Medulla oblongata (tissue), 1 donor: ENCODE data around the gene TCEAL8.
"Not testable (repeated sequence)": the region's sequence is repeated elsewhere in the genome, so short reads cannot be mapped to it uniquely, and the experiment has no call there.

ENCODE experiments used
- DNase-seq: peaks from one replicate; pipeline ENCODE4 v3.0.0-alpha.2; 2015; ENCODE audit errors: extremely low spot score

TCEAL8 gene, protein sequence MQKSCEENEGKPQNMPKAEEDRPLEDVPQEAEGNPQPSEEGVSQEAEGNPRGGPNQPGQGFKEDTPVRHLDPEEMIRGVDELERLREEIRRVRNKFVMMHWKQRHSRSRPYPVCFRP

DNA sequence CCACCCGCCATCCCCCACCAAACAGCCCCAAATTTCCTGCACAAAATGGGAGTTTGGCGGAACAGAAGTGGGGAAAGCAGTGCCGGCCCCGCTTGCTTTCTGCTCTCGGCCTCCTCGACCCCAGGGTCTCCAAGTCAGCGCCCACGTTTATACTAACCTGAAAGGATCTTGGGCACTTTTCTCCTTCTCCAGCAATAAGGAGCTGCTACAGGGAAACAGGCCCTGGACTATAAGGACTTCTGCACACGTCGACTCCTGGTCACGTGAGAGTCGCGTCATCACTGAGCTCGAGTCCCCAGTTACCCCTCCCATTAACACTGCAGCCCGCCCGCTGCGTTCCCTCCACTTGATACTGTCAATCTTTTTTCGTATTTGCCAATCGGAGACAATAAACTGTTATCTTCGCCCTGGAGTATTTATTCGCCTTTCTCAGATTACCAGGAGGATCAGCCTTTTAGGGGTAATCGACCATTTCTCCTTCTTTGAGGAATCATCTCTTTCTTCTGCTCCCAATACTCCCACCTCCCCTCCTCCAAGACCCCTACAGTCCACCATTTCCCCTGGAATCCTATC is at the start of gene TCEAL8:
TSS of gene TCEAL8 (minus strand) at position 235 of the 573 bp plus-strand sequence. CDS start 1,176 bp downstream, outside the sequence.
- DNase-seq: peak; percentile 96

DNA sequence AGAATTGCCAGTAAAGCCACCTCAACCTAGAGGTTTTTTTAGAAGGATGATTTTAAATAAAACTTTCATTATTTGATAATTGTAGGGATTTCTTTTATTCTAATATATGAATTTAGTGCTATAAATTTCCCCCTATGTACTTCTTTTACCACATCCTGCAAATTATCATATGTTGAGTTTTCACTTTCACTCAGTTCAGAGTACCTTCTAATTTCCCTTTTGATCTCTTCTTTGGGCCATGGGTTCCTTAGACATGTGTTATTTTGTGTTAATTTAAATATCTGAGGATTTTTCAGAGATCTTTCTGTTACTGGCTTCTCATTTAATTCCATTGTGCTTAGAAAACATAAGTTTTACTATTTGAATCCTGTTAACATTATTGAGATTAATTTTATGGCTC is 49.8 kb upstream of the TCEAL8 start:
- DNase-seq: no peak

DNA sequence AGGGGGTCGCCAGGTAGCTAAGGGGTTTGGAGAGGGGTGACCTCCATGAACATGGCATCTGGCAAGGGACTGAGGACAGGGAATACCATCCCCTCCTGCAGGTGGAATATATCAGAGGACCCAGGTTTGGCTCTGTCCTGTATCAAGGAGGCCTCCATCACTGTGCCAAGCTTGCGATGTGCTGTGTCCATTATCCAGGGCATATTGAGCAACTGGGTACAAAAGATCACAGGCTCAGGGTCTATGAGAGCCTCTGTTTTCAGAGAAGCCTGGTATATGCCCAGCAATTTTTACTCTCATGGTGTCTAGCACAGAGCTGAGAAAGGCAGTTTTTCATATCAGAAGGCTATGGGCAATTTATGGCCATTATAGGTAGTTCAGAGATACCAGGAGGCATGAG is 38.2 kb upstream of the TCEAL8 start:
- DNase-seq: no peak

DNA sequence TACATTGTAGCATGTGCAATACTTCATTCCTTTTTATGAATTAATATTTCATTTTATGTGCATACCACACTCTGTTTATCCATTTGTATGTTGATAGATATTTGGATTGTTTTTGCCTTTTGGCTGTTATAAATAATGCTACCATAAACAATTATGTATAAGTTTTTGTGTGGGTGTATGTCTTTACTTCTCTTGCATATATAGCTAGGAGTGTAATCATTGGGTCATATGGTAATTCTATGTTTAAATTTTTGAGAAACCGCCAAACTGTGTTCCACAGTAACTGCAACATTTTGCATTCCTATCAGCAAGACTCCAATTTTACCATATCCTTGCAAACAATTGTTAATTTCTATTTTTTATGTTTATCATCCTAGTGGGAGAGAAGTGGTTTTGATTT is 24.7 kb upstream of the TCEAL8 start:
- DNase-seq: no peak

DNA sequence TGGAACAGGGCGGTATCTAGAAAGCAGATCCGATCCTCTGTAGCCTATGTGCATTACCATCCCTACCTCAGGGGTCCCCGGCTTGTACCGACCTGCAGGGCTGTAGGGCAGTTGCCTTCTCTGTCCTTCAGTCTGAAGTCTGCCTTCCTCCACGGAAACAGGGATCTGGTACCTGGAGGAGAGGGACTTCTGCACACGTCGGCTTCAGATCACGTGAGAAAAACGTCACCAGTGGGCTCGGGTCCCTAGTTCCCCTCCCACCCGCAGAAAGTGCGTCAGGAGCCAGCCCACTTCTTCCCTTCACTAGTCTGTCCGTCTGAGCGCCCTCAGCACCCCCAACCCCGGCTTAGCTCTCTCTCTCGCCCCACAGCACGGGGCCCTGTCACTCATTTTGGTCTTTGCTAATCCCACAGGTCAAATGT is 21.6 kb upstream of the TCEAL8 start, which contains the start of gene TCEAL5:
TSS of gene TCEAL5 (minus strand) at position 170 of the 422 bp plus-strand sequence. CDS start 2,187 bp downstream, outside the sequence.
- peak; percentile 57 for DNase-seq

DNA sequence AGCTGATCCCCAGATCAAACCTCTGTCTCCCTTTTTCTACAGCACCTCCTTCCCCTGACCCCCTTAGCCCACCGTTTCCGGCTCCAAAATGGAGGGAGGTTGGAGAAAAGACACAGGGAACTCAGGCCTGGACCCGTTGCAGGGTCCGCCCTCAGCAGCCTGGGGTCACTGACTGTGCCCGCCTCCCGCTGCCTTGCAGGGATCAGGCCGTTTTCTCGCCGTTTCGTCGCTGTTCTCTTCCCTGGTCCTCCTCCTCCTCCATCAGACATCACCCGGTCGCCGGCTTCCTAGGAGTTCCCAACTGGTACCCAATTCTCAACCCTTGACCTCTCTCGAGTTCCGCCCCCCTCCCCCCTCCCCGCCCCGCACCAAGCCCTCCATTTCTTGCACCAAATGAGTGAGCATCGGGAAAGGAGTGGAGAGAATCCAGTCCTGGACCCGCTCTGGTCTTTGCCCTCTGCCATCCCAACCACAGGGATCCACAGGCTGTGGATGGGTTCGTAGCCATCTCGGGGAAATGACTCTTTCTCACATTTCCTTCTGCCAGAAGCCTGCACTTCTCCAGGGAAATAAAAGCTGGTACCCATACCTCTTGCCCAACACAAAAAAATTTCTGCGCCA is 21.1 kb upstream of the TCEAL8 start:
- DNase-seq: peak; percentile 2

DNA sequence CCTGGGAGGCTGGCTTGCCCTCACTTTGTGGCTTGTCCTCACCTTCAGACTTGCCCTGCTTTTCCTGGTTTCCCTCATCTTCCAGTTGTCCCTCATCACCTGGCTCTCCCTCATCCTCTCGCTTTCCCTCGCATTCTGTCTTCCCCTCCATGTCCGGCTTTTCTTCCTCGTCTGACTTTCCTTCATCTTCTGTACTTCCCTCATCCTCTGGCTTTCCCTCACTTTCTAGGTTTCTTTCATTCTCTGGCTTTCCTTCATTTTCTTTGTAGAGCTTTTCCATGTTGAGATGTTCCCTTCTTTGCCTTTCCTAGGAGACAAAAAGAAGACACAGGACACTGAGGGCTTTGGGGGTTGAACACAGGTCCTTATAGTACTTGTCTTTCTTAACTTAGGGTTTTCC is 19.3 kb upstream of the TCEAL8 start:
- DNase-seq: no peak

DNA sequence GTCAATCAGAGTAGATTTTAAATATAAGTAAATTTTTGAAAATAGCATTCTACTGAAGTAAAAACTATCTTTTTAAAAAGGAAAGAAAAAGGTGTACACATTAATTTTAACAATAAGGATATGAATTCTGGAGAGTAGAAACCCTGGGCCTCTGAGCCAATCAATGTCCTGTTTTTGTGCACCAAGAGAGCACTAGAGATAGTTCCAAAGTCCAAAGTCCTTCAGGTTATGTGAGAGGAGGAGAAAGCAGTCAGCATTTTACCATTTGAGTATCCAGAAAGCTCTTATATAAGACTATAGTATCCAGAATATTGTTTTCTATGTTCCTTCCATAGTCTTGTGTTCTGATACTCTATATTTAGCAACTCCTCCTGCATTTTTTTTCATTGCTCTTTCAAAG is 3.3 kb upstream of the TCEAL8 start:
- no peak for DNase-seq

DNA sequence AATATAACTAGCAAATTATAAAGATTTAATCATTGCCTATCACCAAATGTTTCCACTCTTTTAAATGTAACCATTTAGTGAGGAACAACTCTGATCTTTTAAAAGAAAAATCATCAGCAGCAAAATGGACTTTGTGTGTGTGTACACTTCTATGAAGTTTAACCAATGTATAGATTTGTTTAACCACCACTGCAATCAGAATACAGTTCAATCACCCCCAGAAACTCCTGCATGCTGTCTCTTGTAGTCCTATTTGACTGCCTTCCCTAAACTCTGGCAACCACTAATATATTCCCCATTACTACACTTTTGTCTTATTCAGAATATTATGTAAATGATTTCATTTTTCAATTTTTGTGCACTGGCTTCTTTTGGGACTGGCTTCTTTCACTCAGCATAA is 1.7 kb upstream of the TCEAL8 start:
- no peak for DNase-seq

DNA sequence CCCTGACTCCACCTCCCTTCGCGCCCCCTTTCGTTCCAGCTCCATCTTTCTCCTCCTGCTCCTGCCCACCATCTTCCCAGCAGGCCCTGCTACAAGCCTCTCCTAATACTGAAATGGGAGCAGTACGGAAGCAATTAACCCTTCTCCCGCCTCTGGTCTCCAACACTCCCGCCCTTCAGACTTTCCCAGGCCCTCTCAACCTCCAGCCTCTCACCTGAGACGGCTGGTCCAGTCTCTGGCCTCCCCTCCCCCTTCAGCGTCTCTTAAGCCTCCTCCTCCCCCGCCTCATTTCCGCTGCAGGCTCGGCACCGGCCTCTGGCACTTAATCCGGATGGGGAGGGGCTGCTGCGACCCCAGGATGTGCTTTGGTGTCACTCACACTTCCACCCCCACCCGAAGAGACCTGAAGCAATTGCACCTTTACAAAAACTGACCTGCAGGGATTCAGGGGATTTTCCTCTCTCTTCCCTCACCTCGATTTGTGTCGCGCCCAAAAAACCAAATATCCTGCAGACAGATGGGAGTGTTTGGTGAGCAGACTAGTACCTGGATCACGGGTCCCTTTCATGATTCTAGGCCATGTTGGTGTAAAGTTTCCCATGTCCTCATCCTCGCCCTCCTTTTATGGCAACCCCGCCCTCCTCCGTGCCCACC is 657 bp downstream of the TCEAL8 start:
- peak; percentile 52 for DNase-seq

DNA sequence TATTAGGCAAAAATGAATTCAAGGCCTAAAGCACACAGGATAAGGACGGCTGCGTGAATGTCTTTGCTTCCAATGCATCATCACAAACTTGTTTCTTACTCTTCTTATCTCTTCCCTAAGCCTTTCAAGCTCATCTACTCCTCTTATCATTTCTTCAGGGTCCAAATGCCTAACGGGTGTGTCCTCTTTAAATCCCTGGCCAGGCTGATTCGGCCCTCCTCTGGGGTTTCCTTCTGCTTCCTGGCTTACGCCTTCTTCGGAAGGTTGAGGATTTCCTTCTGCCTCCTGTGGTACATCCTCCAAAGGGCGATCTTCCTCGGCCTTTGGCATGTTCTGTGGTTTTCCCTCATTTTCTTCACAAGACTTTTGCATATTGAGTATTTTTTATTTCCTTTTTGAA is 1.3 kb downstream of the TCEAL8 start:
- DNase-seq: peak; percentile 24

DNA sequence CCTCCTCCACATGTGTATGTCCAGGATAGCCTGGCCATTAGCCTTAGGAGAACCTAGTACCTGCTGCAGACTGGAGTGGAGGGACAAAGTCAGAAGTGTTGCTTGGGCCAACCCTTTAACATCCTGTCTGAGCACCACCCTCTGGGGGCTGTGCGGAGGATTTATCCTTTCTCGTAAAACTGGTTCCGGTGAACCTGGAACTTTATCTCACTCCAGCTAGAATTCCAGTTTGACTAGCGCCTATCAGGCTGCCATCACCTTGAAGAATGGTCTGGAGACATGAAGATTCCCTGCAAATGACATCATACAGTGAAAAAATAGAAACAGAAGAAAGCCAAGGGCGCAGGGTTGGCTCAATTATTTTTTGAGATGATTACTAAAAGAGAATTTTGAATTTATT is 4.0 kb downstream of the TCEAL8 start:
- DNase-seq: no peak

DNA sequence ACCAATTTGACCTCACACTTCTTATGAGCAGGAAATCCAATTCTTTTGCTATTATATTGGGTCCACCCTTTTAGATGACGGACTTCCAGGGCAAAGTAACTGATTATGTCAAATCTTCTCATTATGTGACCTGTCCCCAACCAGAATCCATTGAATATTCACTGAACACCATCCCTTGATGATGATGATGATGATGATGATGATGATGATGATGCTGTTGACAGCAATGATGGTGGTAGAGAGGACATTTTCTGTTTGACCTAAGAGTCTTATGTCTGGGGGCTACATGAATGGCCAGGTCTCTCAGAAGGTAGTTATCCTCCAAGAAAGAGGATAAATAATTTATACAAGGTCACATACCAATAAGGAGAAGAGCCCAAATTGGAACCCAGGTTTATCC is 5.2 kb downstream of the TCEAL8 start:
- DNase-seq: no peak

DNA sequence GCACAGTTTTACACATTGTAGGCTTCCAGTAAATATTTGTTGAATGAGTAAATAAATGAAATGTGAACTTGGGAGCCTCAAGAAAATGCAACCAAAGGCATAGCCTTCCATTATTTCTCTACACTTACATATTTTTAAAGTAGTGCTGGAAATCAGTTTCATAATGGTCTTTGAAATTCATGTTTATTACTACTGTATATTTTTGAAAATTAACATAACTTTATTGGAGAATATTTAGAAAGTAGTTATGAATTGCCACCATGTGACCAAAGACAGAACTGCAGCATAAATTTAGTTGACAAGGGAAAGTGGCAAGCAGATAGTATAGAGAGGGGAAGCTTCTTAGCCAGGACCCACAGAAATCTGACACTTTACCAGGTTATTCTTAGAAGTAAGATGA is 6.4 kb downstream of the TCEAL8 start:
- peak; percentile 42 for DNase-seq

DNA sequence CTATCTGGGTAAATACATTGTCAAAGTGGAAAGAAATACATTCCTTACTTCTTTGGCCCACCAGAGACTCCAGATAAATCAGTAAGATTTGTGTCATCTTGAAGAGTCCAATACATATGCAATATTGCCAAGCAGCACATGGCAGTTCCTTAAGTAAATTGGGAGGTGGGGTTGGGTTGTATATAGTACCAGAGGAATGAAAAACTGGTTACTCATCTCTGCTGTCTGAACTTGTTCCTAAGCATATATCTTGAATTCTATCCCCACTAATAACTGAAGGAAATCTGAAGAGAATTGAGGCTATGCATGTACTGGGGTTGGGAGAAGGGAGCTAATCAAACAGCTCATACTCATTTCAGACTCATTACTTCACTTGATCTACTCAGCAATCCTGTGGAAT is 14.8 kb downstream of the TCEAL8 start:
- no peak for DNase-seq

DNA sequence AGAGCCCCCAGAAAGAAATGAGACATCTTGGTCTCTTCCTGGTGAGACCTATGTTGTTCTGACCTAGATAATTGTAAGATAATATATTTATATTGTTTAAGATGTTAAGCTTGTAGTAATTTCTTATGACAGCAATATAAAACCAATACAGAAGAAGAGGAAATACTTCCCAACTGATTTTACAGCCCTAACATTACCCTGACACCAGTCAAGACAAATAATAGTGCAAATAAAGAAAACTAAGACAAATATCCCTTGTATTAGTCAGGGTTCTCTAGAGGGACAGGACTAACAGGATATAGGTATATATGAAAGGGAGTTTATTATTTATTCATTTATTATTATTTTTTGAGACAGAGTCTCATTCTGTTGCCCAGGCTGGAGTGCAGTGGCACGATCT is 18.7 kb downstream of the TCEAL8 start:
- DNase-seq: no peak

DNA sequence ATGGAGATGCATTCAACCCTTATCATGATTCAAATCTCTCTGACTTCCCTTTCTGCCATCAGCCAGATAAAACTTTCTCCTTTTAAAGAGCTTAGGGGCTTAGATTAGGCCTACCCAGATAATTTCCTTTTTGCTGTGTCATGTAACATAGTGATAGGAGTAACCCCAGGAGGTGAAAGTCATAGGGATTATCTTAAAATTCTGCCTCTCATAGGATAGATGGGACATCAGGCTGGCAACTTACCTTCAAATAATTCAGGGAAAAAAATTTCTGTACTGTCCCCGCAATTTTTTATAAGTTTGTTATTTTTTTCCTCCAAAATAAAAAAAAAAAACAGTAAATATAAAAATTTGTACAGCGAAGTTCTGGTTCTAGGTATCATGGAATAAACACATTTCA is 19.3 kb downstream of the TCEAL8 start:
- DNase-seq: not testable (repeated sequence)

DNA sequence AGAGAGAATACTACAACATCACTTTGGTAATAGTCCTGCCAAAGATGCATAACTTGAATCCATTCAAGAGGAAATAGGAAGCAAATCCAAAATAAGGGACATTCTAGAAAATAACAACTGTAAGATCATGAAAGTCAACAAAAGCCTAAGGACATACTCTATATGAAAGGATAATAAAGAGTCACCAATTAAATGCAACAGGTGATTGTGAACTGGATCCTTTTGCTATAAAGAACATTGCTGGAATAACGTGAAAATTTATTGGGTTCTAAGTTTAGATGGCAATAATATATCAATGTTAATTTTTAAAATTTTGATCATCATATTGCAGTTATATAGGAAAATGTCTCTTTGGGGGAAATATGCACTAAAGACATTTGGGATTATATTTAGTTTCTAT is 20.1 kb downstream of the TCEAL8 start:
- no peak for DNase-seq

DNA sequence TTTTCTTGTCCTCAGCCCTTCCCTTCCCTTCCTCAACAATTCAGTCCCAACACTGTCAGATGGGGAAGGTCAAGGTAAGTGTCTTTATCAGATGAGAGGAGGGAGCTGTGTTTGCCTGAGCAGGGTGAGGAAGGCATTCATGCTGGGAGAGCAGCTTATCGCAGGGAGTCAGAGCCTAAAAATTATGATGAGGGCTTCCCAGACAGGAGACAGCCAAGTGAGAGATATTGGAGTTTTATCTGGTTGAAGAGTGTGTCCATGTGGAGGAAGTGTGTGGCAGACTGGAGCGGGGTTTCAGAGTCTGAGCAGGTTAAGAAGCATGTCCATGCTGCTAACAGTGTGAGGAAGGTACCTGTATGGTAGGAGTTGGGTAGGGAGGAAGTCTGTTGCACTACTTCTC is 21.7 kb downstream of the TCEAL8 start:
- DNase-seq: no peak

DNA sequence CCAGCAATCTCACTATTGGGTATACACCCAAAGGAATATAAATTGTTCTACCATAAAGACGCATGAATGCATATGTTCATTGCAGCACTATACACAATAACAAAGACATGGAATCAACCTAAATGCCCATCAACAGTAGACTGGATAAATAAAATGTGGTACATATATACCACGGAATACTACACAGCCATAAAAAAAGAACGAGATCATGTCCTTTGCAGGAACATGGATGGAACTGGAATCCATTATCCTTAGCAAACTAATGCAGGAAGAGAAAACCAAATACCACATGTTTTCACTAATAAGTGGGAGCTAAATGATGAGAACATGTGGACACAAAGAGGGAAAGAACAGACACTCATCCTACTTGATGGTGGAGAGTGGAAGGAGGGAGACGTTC is 29.0 kb downstream of the TCEAL8 start:
- DNase-seq: not testable (repeated sequence)

DNA sequence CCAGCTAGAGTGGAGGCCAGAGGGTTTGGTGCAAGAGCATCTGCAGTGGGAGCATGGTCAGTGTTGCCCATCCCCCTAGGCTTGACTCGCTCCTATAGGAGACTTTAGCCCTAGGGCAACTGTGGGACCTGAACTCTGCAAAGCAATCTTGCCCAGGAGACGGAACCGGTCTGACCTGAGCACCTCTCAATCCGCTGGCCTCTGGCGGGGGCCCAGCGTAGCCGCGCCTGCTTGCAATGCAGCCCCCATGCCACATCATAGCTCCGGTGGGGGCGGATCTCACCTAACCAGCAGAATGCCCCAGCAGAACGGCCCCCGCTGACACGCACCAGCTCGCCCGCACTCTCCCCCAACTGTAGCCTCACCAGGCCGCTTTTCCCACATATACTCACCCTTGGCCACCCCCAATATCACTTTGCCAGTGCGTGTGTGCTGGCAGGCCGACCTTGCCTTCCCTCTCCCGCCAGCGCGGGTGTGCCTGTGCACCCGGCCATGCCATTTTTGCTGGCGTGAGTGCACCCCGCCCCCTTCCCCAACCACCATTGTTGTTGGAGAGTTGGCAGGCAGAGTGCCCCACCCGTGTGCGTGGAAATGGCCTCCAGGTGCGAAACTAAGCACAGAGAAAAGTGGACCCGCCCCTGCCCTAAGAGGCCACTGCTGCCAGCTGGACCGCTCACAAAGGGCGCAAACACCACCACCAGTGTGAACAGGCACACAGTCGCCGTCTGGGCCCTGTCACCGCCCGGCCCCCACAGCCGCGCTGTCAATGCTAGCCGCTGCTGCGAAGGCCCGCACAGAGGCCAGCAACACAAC is 34.2 kb downstream of the TCEAL8 start:
- DNase-seq: no peak

DNA sequence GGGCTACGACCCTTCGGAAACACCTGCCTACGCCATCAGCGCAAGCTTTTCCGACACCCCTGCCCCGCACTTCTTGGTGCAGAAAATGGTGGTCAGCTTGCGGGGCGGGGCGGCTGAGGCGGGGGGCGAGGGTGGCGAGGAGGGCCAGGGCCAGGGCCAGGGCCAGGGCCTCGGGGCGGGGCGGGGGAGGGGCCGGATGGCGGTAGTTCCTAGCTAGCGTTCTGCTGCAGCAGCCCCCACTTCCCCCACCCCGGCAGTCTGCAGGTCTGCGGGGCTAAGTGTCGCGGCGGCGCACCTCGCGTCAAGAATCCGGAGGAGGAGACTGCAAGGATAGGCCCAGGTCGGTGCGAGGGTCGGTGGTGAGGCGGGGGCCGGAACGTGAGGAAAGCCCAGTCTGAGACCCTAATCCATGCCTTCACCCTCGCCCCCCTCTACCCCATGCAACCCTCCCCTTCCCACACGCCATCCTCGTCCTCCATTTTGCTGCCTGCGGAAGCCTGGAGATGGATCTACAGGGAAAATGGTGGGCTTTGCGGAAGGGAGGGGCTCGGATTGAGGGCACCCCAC is 39.4 kb downstream of the TCEAL8 start:
- DNase-seq: peak; percentile 20
